Left renal pelvis (tissue), 4 donors: Measurements from ENCODE around the gene PLK1. TPM values are rescaled to one million over a fixed set of nuclear protein-coding genes. Genes with fewer than 3 reads are reported as not detected.
A peak's percentile ranks its signal among the peaks of the same experiment; 100 is the strongest.

Experiments used
- DNase-seq, 4 donors: peaks; one replicate each; pipeline ENCODE4 v3.0.0-alpha.2; 2013; ENCODE audit warnings: low read depth in 4 of 4, low spot score in 3 of 4
- polyA plus RNA-seq, 4 donors: library from polyadenylated mRNA; unstranded; fragments of 120-200 nt; gene quantifications; one replicate each; pipeline ENCODE4 v1.2.1, GENCODE V29; 2013; ENCODE audit not compliant: insufficient read length in 4 of 4

The PLK1 gene
- polyA plus RNA-seq, 4 donors, result 19.4 to 27.9 (median 25.4) TPM

- DNase-seq, result no peak
Observed at GRCh38 chr16:23679274-23679985, 741 bp downstream of the PLK1 start.

GRCh38 chr16:23679986-23680336 is 1.3 kb downstream of the PLK1 start:
- no peak for DNase-seq

- DNase-seq, result no peak
Observed at GRCh38 chr16:23682181-23682580, 3.5 kb downstream of the PLK1 start.

- DNase-seq, result no peak
Observed at GRCh38 chr16:23683487-23683886, 4.8 kb downstream of the PLK1 start.

GRCh38 chr16:23687034-23687808 is 8.5 kb downstream of the PLK1 start:
- no peak for DNase-seq

- DNase-seq, result no peak
Observed at GRCh38 chr16:23689442-23690187, 10.9 kb downstream of the PLK1 start.

- DNase-seq, result no peak
Observed at GRCh38 chr16:23690771-23691482, 12.2 kb downstream of the PLK1 start.

GRCh38 chr16:23691483-23692189 is 12.9 kb downstream of the PLK1 start:
- DNase-seq, result no peak

- DNase-seq, result no peak
Observed at GRCh38 chr16:23692190-23692837, 13.6 kb downstream of the PLK1 start.

- no peak for DNase-seq
Observed at GRCh38 chr16:23694265-23694643, 15.6 kb downstream of the PLK1 start.

GRCh38 chr16:23694644-23695373 is 16.1 kb downstream of the PLK1 start:
- DNase-seq, result peak in 3 of 4 donors; percentile 22 to 49 (median 28)

GRCh38 chr16:23695756-23696155 is 17.1 kb downstream of the PLK1 start:
- DNase-seq, result no peak

- DNase-seq, result no peak
Observed at GRCh38 chr16:23699100-23699499, 20.4 kb downstream of the PLK1 start.

GRCh38 chr16:23700093-23700492 is 21.4 kb downstream of the PLK1 start:
- no peak for DNase-seq

GRCh38 chr16:23700509-23700908 is 21.8 kb downstream of the PLK1 start:
- no peak for DNase-seq

GRCh38 chr16:23701045-23701444 is 22.4 kb downstream of the PLK1 start:
- no peak for DNase-seq

GRCh38 chr16:23702951-23703350 is 24.3 kb downstream of the PLK1 start:
- no peak for DNase-seq

GRCh38 chr16:23704772-23705516 is 26.3 kb downstream of the PLK1 start:
- DNase-seq, result no peak
